ENCODE results near the gene COL9A1.

The COL9A1 gene

GRCh38 chr6:70221025-70221714 lies 81.7 kb downstream of the COL9A1 start:
- TF ChIP-seq CTCF (IDR thresholded peaks at IDR 0.05; ENCODE audit: insufficient read depth, missing control alignments) = peak; percentile 66
- DNase-seq (ENCODE audit: insufficient read length, low spot score) (no peak), FAIRE-seq (no peak)

DNA sequence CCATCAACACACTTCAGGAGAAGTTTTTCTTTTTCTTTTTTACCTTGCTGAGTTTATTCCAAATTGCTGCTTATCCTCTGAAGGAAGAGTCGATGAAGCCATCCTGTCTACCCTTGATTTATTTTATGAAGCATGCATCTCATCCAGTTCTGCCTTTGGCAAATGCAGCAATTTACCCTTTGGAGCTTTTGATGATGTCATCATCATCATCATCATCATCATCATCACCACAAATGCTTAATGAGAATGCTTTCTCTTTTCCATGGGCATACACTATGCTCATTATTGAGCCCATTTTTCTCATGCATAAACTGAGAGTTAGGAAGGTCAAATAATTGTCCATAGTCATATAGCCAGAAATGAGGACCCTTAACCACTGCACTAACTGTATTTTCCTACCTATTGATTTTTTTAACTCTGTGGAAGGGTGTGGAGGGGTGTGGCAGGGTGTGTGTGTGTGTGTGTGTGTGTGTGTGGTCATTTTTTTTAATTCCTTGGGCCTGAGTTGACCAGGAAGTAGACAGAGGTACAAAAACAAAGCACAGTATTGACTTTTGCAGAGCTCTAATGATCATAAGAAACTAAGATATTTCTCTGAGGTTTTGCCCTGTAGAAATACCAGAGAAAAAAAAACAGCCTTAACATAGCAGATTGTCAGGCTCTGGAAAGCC lies 82.8 kb downstream of the COL9A1 start:
- TF ChIP-seq CTCF (IDR thresholded peaks at IDR 0.05; ENCODE audit: insufficient read depth, missing control alignments) = no peak
- no peak for FAIRE-seq
- no peak for DNase-seq (ENCODE audit: insufficient read length, low spot score)

DNA sequence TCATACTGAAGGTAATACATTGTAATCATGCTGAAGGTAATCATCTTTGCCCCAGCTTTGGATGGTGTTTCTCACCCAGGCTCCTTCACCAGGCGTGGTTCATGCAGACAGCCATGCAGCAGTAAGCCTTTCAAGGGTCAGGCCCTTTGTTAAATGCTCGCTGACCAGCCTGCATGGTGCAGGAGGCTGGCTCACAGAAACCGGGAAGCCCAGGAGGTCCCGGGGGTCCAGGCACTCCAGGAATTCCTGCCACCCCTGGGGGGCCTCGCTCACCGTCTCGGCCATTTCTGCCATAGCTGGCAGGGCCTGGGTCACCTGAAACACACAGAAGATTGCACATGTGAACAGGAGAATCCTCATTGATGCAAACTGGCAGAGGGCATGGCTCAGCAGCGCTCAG lies 86.1 kb downstream of the COL9A1 start:
- DNase-seq (ENCODE audit: insufficient read length, low spot score) (no peak), FAIRE-seq (no peak)
- no peak for TF ChIP-seq CTCF (IDR thresholded peaks at IDR 0.05; ENCODE audit: insufficient read depth, missing control alignments)

DNA sequence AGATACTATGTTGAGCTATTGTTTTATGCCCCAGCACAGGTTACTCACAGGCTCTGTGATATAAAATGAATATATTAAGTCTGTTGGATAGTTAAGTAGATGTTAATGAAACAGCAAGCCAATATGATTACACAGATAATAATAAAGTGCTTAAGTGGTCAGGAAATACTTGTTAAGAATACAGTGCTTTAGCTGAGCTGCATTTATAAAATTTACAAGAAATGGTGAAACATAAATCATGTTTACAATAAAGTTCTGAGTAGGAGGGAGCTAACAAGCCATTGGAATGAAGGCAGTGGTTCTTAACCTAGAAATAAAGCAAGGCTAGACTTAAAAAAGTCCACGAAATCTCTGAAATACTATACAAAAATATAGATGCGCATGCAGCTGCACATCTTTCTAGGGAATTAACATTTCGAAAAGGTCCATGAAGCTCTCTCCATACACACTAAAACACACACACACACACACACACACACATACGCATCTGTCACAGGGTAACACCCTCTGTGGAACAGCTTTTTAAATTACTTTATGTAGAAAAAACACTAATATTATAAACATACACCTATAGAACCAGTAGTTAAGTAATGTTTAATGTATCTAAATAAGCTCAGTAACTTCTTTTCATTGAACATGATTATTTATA lies 87.3 kb downstream of the COL9A1 start:
- no peak for FAIRE-seq
- no peak for TF ChIP-seq CTCF (IDR thresholded peaks at IDR 0.05; ENCODE audit: insufficient read depth, missing control alignments)
- DNase-seq (ENCODE audit: insufficient read length, low spot score) = no peak

- FAIRE-seq (no peak), DNase-seq (ENCODE audit: insufficient read length, low spot score) (no peak)
Observed at GRCh38 chr6:70210462-70210861, 92.4 kb downstream of the COL9A1 start.

DNA sequence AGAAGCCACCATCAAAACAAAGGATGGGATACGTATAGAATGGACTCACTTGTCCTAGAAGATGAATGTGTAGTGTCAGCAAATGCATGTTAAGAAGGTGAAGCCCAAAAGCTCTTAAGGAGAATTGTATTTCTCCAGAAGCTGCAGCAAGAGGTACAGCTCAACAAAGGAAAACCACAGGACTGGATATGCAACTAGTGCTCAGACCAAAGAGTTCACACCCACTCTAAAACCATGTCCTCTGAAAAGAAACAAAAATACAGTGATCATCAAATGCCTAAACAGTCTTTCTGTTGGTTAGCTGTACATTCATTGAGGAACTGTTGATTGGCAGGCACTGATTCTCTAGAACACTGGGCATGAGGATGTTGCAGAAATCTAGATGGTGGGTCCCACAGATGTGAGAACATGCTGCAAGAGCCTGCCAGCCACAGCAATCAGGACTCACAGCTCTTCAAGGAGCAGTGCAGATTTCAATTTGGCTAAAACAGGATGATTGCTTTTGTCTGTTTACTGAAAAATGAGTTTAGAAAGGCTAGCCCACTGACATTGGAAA lies 94.6 kb downstream of the COL9A1 start:
- FAIRE-seq (no peak), DNase-seq (ENCODE audit: insufficient read length, low spot score) (no peak)
- TF ChIP-seq CTCF (IDR thresholded peaks at IDR 0.05; ENCODE audit: insufficient read depth, missing control alignments) = no peak

More at GRCh38 chr6:70210462-70210861, 92.4 kb downstream of the COL9A1 start:
- no peak for TF ChIP-seq CTCF (IDR thresholded peaks at IDR 0.05; ENCODE audit: insufficient read depth, missing control alignments)

Data from D721Med (cell line).